NCI-H1694 (cell line): ENCODE results near the gene SPOCK3.
"Not testable (repeated sequence)": the region's sequence is repeated elsewhere in the genome, so short reads cannot be mapped to it uniquely, and the experiment has no call there.

Experiments used
- DNase-seq: peaks from one replicate; lab custom pipeline; 2025; lab: John Stamatoyannopoulos, UW

Gene SPOCK3

GRCh38 chr4:167035390-167035789 is 198.9 kb downstream of the SPOCK3 start:
- DNase-seq = no peak

GRCh38 chr4:167034983-167035382 is 199.3 kb downstream of the SPOCK3 start:
- DNase-seq = no peak

GRCh38 chr4:167032871-167033270 is 201.4 kb downstream of the SPOCK3 start:
- no peak for DNase-seq

- DNase-seq = no peak
Measured at GRCh38 chr4:167031534-167032156, 202.6 kb downstream of the SPOCK3 start.

- DNase-seq = no peak
Measured at GRCh38 chr4:167028976-167029375, 205.3 kb downstream of the SPOCK3 start.

- no peak for DNase-seq
Measured at GRCh38 chr4:167025670-167026069, 208.6 kb downstream of the SPOCK3 start.

DNA sequence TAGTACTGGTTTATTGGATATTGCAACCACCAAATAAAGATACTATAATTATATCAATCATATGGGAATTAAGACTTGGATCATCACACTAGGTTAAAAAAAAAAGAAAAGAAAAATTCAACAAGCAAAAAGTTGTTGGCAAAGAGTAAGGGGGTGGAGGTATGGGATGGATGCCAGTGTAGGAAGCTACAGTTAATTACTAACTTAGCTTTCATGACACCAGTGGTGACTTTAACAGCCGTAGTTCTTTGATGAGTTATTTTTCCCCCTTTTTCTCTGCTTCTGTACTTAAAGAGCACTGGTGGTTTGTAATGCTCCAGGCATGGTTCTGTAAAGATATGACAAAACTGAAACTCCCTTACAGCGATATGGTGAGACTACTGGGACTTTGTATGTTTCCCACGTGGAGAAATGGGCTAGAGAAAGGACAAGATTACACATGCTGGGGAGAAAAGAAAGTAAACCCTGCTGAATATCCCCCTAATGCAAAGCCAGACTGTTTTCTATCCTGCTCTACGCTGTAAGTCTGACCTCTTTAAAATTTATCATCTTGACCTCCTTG is 210.8 kb downstream of the SPOCK3 start:
- no peak for DNase-seq

DNA sequence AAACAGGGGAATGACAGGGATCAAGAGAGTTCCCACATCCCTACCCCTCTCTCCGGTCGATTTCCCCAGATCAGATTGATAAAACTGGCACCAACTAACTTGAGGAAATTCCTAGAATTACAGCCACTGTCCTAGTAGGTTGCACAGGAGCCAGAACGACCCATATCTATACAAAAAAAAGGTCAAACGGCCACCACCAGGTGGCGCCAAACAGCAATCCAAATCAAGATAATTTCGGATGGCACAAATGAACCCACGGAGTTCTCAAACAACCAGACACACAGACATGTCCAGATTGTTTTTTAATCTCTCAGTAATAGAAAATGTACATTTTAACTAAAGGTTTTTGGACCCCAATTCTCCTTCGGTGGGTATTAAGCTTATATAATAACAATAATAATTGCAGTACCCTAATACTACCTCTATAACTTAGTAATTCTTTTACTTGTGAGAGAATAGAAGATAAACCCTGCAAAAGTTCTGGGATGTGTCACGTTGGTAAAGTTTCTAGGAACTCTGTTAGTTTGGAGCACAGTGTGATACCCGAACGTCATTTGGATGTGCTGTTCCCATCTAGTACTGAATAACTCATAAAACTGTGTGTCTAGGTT is 212.6 kb downstream of the SPOCK3 start:
- peak; percentile 17 for DNase-seq

DNA sequence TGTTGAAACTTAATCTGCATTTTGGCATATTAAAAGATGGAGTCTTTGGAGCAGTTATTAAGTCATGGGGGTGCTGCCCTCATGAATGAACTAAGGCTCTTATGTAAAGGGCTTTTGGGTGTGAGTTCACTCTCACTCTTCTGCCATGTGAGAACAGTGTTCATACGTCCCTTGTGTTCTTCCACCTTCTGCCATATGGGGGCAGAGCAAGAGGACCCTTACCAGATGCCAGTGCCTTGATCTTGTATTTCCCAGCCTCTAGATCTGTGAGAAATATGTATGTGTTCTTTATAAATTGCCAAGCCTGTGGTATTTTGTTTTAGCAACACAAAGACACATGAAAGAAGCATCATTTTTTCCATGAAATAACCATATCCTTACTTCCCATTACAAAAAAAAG is 213.9 kb downstream of the SPOCK3 start:
- no peak for DNase-seq

GRCh38 chr4:167014944-167015343 is 219.3 kb downstream of the SPOCK3 start:
- DNase-seq = no peak

- no peak for DNase-seq
Measured at GRCh38 chr4:167003326-167003725, 231.0 kb downstream of the SPOCK3 start.

GRCh38 chr4:167000141-167000852 is 234.0 kb downstream of the SPOCK3 start:
- DNase-seq = no peak

DNA sequence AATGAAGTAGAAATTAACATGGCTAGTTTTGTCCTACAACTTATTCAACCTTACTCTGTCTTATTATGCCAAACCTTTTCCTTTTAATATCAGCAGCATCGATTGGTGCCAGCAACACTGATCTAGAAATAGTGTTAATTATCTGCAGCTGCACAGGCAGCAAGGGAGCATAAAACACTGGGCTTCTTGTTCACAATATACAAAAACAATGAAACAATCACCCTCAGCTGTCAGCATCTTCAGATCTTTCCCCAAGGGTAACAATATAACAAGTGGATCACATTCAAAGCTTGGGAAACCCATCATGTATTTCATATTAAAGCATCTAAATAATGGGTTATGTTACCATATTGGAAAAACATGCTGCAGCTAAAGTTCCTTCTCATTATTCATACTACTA is 238.1 kb downstream of the SPOCK3 start:
- no peak for DNase-seq

- DNase-seq = no peak
Measured at GRCh38 chr4:166994686-166995085, 239.6 kb downstream of the SPOCK3 start.

DNA sequence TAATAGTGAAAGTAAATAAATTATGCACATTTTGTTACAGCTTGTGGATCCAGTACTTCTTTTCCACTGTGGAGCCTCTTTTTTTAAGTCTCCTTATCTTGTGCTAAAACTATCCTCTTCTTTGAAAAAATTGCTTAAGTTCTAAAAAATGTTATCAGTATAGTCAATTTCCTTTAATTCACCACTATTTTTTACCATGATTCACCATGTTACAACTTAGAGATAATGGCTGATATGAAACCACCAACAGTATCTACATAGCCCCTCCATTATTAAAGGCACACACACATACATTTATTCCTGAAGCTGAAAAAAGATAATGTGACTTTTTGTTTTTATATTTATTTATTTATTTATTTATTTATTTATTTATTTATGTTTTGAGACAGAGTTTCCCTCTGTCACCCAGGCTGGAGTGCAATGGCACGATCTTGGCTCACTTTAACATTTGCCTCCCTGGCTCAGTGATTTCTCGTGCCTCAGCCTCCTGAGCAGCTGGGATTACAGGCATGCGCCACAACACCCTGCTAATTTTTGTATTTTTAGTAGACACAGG is 243.2 kb downstream of the SPOCK3 start:
- no peak for DNase-seq

- no peak for DNase-seq
Measured at GRCh38 chr4:166989886-166990285, 244.4 kb downstream of the SPOCK3 start.

DNA sequence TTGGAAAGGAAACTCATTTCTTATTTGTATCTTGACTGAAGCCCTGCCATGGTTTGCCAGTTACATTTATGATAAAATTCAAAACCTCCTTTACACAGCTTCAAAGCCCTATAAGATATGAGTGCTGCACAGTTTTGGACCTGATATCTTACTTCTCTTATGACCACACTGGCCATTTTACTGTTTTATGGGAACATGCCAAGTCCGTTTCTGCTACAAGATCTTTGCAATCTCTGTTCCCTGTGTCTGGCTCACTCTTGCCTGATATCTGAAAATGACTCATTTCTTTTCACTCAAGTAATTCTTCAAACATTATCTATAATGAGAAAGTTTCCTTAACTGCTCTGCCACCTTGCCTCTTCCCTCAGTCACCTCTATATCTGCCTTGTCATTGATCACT is 247.3 kb downstream of the SPOCK3 start:
- no peak for DNase-seq

DNA sequence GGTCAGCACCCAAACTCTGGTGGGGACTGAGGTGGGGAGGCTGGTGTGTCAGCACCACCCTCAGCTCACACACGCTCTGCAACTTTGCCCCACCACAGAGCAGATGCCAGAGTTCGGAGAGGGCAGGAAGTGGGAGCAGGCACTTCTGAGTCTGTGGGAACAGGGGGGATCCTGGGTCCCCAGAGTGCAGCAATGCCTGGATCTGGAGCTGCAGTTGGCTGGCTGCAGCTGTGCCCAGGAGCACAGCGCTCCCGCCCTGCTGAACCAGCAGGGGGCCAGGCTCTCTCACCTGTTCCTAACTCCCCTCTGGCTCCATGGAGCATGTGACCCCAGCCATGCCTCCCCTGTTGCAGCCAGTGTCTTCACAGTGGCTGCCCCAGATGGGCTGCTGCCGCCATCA is 252.4 kb downstream of the SPOCK3 start:
- no peak for DNase-seq

DNA sequence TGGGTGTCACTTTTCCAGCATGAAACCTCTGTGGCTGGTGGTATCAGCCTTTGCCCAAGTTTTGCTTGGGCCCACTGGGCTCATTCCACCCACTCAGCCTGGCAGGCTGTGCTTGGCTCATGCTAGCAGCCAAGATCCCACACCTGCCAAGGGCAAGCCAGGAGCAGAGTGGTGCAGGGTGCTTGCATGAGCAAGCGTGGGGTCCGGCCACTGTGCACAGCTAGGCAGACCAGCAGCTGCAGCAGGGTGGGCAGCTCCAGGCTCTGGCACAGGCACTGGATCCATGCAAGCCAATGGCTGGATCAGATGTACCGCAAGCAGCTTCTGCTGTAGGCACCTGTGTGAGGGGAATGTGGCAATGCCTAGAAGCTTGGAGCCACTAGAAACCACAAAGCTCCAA is 253.9 kb downstream of the SPOCK3 start:
- DNase-seq = no peak

- DNase-seq = no peak
Measured at GRCh38 chr4:166977596-166977995, 256.7 kb downstream of the SPOCK3 start.

- no peak for DNase-seq
Measured at GRCh38 chr4:166972071-166972470, 262.2 kb downstream of the SPOCK3 start.

DNA sequence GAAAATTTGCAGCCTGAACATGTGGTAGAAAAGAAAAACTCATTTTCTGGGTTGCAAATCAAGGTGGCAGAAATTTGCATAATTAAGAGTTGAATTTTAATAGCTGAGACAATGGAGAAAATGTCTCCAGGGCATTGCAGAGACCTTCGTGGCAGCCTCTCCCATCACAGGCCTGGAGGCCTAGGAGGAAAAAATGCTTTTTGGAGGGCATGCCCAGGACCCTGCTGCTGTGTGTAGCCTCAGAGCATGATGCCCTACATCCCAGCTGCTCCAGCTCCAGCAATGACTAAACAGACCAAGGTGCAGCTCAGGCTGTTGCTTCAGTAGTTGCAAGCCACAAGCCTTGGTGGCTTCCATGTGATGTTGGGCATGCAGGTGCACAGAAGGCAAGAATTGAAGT is 266.1 kb downstream of the SPOCK3 start:
- not testable (repeated sequence) for DNase-seq

- DNase-seq = no peak
Measured at GRCh38 chr4:166965562-166965961, 268.7 kb downstream of the SPOCK3 start.
